NB4 (cell line): ENCODE measurements around the gene PROC.

ENCODE experiments used
- DNase-seq: peaks from one replicate; pipeline ENCODE4 v3.0.0; 2010; ENCODE audit warnings: low read depth
- H3K4me3 ChIP-seq: one replicate; pipeline ENCODE4 v1.5.1; 2011; ENCODE audit warnings: mild to moderate bottlenecking, low read depth, low read length, moderate library complexity
- MAX ChIP-seq: IDR thresholded peaks from 2 replicates; pipeline ENCODE4 v1.6.1; 2011; ENCODE audit warnings: low read depth, low read length
- MYC ChIP-seq: IDR thresholded peaks from 2 replicates; pipeline ENCODE4 v1.6.1; 2011; ENCODE audit warnings: low read depth, low read length
- POLR2A ChIP-seq: IDR thresholded peaks from 2 replicates; pipeline ENCODE4 v1.6.1; 2011; ENCODE audit warnings: mild to moderate bottlenecking; ENCODE audit not compliant: insufficient read length; ENCODE audit errors: extremely low read depth
- TF ChIP-seq, protein P1 (sequence below): IDR thresholded peaks from one replicate; pipeline ENCODE4 v1.5.1; 2012; ENCODE audit warnings: low read depth, low read length

The PROC gene

GRCh38 chr2:127404466-127405254 is 13.6 kb upstream of the PROC start:
- no peak for TF ChIP-seq POLR2A
- TF ChIP-seq, protein P1, sequence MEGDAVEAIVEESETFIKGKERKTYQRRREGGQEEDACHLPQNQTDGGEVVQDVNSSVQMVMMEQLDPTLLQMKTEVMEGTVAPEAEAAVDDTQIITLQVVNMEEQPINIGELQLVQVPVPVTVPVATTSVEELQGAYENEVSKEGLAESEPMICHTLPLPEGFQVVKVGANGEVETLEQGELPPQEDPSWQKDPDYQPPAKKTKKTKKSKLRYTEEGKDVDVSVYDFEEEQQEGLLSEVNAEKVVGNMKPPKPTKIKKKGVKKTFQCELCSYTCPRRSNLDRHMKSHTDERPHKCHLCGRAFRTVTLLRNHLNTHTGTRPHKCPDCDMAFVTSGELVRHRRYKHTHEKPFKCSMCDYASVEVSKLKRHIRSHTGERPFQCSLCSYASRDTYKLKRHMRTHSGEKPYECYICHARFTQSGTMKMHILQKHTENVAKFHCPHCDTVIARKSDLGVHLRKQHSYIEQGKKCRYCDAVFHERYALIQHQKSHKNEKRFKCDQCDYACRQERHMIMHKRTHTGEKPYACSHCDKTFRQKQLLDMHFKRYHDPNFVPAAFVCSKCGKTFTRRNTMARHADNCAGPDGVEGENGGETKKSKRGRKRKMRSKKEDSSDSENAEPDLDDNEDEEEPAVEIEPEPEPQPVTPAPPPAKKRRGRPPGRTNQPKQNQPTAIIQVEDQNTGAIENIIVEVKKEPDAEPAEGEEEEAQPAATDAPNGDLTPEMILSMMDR: no peak
- TF ChIP-seq MAX: no peak
- no peak for TF ChIP-seq MYC
- peak; percentile 53 for DNase-seq

DNA sequence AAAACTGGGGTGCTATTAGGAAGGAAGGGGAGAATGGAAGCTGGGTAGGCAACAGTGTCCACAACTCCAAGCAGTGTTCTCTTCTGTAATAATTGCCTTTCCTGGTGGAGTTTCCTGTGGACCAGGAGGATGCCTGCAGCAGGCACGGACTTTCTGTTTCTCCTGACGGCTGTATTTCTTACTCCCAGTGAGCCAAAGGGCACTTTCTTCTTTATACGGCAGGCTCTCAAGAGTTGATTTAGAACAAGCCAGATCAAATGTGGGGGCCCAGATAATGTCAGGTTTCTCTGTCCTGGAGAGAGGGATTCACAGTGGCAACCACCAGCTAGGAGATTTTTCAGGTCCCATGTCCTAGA is 13.0 kb upstream of the PROC start:
- no peak overlapping the region for H3K4me3 ChIP-seq
- TF ChIP-seq POLR2A (no peak), MYC (no peak), MAX (no peak)
- TF ChIP-seq, protein P1: no peak
- no peak for DNase-seq

More at GRCh38 chr2:127404466-127405254, 13.6 kb upstream of the PROC start:
- H3K4me3 ChIP-seq: no peak overlapping the region

DNA sequence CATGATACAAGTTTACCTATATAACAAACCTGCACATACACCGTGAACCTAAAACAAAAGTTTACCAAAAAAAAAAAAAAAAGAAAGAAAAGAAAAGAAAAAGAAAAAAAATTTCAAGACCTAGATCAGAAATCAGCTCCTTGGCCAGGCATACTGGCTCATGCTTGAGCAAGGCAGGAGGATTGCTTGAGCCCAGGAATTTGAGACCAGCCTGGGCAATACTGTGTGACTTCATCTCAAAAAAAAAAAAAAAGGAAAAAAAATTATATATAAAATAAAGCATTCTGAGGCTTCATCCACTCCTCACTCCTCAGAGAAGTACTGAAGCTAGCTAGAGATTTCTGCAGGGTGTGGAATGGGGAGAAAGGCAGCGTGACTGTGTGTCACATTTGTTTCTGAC is 11.8 kb upstream of the PROC start:
- H3K4me3 ChIP-seq: no peak overlapping the region
- DNase-seq: no peak
- TF ChIP-seq, protein P1: no peak
- TF ChIP-seq MAX (no peak), POLR2A (no peak), MYC (no peak)

- DNase-seq: no peak
- TF ChIP-seq, protein P1: no peak
- TF ChIP-seq MAX (no peak), POLR2A (no peak), MYC (no peak)
- no peak overlapping the region for H3K4me3 ChIP-seq
Measured at GRCh38 chr2:127407091-127407490, 11.1 kb upstream of the PROC start.

DNA sequence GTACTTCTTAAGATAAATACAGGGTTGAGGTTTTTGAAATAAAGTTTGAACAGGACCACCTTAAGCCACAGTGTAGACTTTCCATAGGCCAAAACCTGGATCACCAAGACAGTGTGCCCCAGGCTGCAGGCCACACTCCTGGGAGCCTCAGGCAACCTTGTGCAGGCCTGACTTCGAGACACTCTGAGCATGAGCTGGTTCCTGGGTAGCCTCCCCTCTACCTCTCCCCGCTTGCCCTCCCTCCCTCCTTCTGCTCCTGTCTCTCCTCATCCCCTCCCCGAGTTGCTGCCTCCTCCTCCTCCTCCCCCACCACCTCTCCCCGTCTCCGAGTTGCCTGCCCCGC is 10.6 kb upstream of the PROC start:
- no peak for TF ChIP-seq MYC
- TF ChIP-seq POLR2A: no peak
- no peak for TF ChIP-seq MAX
- TF ChIP-seq, protein P1: no peak
- no peak overlapping the region for H3K4me3 ChIP-seq
- DNase-seq: no peak
